WTC11 (cell line): ENCODE measurements around the gene SEC16A.

Experiments used
- CTCF ChIP-seq: fragments of 200-600 bp; IDR thresholded peaks from 2 replicates; pipeline ENCODE4 v1.8.0; 2022; ENCODE audit warnings: antibody characterized with exemption
- NR3C1 ChIP-seq: sonication (generic); formaldehyde crosslinking; conservative IDR thresholded peaks from 2 replicates; pipeline ENCODE4 v1.8.1; 2023; ENCODE audit warnings: low read depth, mild to moderate bottlenecking, missing genetic modification reagents

GRCh38 chr9:136443087-136443486 is 39.8 kb downstream of the SEC16A start:
- TF ChIP-seq CTCF (no peak), NR3C1 (no peak)
